ENCODE measurements around the gene RPGR.

RPGR gene

DNA sequence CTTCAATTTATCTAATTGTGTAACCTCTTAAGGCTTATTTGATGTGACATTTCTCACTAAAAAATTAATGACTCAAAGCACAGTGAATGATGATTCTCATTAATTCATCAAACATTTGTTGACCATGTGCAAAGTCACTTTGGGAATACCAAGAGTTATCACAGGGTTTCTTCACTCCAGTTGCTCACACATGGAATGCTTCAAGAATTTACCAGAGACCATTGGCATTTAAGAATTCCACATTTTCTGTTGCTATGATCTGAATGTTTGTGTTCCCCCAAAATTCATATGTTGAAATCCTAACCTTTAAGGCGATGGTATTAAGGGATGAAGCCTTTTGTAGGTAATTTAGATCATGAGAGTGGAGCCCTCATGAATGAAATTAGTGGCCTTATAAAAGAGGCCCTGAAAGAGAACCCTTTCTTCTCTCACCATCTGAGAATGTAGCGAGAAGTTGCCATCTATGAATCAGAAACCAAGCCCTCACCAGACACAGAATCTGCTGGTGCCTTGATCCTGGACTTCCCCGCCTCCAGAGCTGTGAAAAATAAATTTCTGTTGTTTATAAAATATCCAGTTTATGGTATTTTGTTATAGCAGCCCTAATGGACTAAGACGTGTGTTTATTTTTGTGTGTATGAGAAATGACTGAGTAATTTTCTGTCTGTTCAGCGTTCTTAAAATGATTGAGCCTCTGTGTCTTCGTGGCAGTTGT lies 90.3 kb downstream of the RPGR start:
- TF ChIP-seq TOX (CRISPR knock-in tag; IDR thresholded peaks at IDR 0.05; ENCODE audit: borderline replicate concordance) (no peak), RARB (CRISPR knock-in tag; IDR thresholded peaks at IDR 0.05) (no peak), ZC3H10 (CRISPR knock-in tag; IDR thresholded peaks at IDR 0.05) (no peak), ZNF8 (CRISPR knock-in tag; IDR thresholded peaks at IDR 0.05) (no peak), ZFP30 (CRISPR knock-in tag; IDR thresholded peaks at IDR 0.05) (no peak), BACH2 (CRISPR knock-in tag; IDR thresholded peaks at IDR 0.05; ENCODE audit: borderline replicate concordance) (no peak), GLIS3 (CRISPR knock-in tag; IDR thresholded peaks at IDR 0.05) (no peak)
- TF ChIP-seq, protein P1, sequence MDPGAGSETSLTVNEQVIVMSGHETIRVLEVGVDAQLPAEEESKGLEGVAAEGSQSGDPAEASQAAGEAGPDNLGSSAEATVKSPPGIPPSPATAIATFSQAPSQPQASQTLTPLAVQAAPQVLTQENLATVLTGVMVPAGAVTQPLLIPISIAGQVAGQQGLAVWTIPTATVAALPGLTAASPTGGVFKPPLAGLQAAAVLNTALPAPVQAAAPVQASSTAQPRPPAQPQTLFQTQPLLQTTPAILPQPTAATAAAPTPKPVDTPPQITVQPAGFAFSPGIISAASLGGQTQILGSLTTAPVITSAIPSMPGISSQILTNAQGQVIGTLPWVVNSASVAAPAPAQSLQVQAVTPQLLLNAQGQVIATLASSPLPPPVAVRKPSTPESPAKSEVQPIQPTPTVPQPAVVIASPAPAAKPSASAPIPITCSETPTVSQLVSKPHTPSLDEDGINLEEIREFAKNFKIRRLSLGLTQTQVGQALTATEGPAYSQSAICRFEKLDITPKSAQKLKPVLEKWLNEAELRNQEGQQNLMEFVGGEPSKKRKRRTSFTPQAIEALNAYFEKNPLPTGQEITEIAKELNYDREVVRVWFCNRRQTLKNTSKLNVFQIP (CRISPR knock-in tag; IDR thresholded peaks at IDR 0.05; ENCODE audit: borderline replicate concordance, low read depth) = no peak
- TF ChIP-seq, protein P2, sequence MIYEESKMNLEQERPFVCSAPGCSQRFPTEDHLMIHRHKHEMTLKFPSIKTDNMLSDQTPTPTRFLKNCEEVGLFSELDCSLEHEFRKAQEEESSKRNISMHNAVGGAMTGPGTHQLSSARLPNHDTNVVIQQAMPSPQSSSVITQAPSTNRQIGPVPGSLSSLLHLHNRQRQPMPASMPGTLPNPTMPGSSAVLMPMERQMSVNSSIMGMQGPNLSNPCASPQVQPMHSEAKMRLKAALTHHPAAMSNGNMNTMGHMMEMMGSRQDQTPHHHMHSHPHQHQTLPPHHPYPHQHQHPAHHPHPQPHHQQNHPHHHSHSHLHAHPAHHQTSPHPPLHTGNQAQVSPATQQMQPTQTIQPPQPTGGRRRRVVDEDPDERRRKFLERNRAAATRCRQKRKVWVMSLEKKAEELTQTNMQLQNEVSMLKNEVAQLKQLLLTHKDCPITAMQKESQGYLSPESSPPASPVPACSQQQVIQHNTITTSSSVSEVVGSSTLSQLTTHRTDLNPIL (CRISPR knock-in tag; IDR thresholded peaks at IDR 0.05; ENCODE audit: low read depth) = no peak
- TF ChIP-seq, protein P3, sequence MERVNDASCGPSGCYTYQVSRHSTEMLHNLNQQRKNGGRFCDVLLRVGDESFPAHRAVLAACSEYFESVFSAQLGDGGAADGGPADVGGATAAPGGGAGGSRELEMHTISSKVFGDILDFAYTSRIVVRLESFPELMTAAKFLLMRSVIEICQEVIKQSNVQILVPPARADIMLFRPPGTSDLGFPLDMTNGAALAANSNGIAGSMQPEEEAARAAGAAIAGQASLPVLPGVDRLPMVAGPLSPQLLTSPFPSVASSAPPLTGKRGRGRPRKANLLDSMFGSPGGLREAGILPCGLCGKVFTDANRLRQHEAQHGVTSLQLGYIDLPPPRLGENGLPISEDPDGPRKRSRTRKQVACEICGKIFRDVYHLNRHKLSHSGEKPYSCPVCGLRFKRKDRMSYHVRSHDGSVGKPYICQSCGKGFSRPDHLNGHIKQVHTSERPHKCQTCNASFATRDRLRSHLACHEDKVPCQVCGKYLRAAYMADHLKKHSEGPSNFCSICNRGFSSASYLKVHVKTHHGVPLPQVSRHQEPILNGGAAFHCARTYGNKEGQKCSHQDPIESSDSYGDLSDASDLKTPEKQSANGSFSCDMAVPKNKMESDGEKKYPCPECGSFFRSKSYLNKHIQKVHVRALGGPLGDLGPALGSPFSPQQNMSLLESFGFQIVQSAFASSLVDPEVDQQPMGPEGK (CRISPR knock-in tag; IDR thresholded peaks at IDR 0.05; ENCODE audit: borderline replicate concordance) = no peak
- no peak for ATAC-seq

DNA sequence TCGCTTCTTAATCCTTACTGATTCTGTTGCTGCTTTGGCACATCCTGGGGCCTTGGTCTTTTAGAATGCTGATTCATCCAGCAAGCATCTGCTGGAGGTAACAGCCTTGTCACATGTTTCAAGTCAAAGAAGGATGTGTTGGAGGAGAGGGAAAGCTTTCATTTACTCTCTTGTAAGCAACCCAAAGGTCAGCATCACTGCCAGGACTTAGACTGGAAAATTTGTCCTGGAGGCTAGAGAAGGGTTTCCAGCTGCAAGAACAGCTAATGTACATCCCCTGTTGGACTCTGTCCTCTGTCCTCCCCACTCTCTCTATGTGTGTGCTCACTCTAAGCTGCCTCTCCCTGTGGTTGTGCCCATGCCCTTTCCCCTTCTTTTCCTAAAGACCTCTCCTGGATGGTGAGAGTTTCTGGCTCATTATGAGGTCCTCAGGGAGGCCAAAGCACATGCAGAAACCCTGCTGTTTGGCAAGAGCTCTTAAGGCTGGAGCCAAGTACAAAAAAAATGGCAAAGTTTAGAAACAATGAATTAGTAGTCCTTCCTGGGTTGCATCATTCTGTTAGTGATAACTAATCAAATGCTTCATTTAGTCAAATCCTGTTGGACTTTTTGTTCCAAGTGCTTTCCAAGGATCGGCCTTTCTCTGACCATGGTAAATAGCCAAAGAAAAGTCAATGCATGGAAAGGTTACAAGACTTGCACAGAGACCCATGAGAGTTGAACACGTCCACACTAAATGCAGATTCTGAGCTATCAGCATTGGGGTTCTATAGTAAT lies 93.2 kb downstream of the RPGR start:
- peak; percentile 86 for ATAC-seq

More for the DNA sequence above, 93.2 kb downstream of the RPGR start:
- TF ChIP-seq ZNF70 (CRISPR knock-in tag; IDR thresholded peaks at IDR 0.05) = no peak
- no peak for TF ChIP-seq BACH2 (CRISPR knock-in tag; IDR thresholded peaks at IDR 0.05; ENCODE audit: borderline replicate concordance)
- TF ChIP-seq, protein P4, sequence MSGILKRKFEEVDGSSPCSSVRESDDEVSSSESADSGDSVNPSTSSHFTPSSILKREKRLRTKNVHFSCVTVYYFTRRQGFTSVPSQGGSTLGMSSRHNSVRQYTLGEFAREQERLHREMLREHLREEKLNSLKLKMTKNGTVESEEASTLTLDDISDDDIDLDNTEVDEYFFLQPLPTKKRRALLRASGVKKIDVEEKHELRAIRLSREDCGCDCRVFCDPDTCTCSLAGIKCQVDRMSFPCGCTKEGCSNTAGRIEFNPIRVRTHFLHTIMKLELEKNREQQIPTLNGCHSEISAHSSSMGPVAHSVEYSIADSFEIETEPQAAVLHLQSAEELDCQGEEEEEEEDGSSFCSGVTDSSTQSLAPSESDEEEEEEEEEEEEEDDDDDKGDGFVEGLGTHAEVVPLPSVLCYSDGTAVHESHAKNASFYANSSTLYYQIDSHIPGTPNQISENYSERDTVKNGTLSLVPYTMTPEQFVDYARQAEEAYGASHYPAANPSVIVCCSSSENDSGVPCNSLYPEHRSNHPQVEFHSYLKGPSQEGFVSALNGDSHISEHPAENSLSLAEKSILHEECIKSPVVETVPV (CRISPR knock-in tag; IDR thresholded peaks at IDR 0.05) = no peak
- no peak for TF ChIP-seq TCF4 (CRISPR knock-in tag; IDR thresholded peaks at IDR 0.05; ENCODE audit: borderline replicate concordance)
- TF ChIP-seq TOX (CRISPR knock-in tag; IDR thresholded peaks at IDR 0.05; ENCODE audit: borderline replicate concordance) = no peak
- TF ChIP-seq ZFP30 (CRISPR knock-in tag; IDR thresholded peaks at IDR 0.05) = no peak
- TF ChIP-seq ZFP3 (CRISPR knock-in tag; IDR thresholded peaks at IDR 0.05) = no peak
- TF ChIP-seq GLIS3 (CRISPR knock-in tag; IDR thresholded peaks at IDR 0.05) = no peak
- no peak for TF ChIP-seq ZC3H10 (CRISPR knock-in tag; IDR thresholded peaks at IDR 0.05)
- TF ChIP-seq, protein P2 (CRISPR knock-in tag; IDR thresholded peaks at IDR 0.05; ENCODE audit: low read depth) = no peak
- TF ChIP-seq, protein P1 (CRISPR knock-in tag; IDR thresholded peaks at IDR 0.05; ENCODE audit: borderline replicate concordance, low read depth) = no peak
- no peak for TF ChIP-seq ZNF565 (CRISPR knock-in tag; conservative IDR thresholded peaks at IDR 0.05; ENCODE audit: low read depth)
- TF ChIP-seq ESRRG (CRISPR knock-in tag; IDR thresholded peaks at IDR 0.05) = no peak
- TF ChIP-seq ISL1 (CRISPR knock-in tag; IDR thresholded peaks at IDR 0.05) = no peak
- TF ChIP-seq PPARA (CRISPR knock-in tag; IDR thresholded peaks at IDR 0.05; ENCODE audit: borderline replicate concordance) = no peak
